ENCODE data around the gene NHEJ1. TPM values are rescaled to one million over a fixed set of nuclear protein-coding genes. Genes with fewer than 3 reads are reported as not detected.

NHEJ1 gene
- total RNA-seq, 1 experiment from 2014 or later: 11.5 TPM

- DNase-seq (ENCODE audit: unreplicated experiment): no peak
- intact Hi-C loops (cut with micrococcal nuclease): no loop called here
- H3K4me3 Mint-ChIP-seq (ENCODE audit: unreplicated experiment): no peak overlapping the region
- H3K36me3 Mint-ChIP-seq (ENCODE audit: insufficient read depth, unreplicated experiment): peaks cover 9% of the 10 kb centered on the region
- no peaks in the 10 kb centered on the region for H3K27me3 Mint-ChIP-seq (ENCODE audit: insufficient read depth, unreplicated experiment)
- ChIA-PET CTCF (interaction anchor here (1.2 to 2.4 kb wide), 5 partner anchors 9 to 425 kb away, joined by 3 to 9 read pairs (median 4); no protein-coding TSS in a partner anchor), POLR2A (no interaction called here)
- no peak for TF ChIP-seq CTCF (IDR thresholded peaks at IDR 0.05; ENCODE audit: unreplicated experiment)
- H3K9me3 Mint-ChIP-seq (ENCODE audit: unreplicated experiment): no peaks in the 10 kb centered on the region
- H3K27ac Mint-ChIP-seq (ENCODE audit: low read depth, unreplicated experiment): no peak overlapping the region
- H3K4me1 Mint-ChIP-seq (ENCODE audit: insufficient read depth, unreplicated experiment): no peaks in the 10 kb centered on the region
- no TSS peak for BruUV-seq (replicated peaks)
Observed at GRCh38 chr2:219112651-219113338, 47.8 kb downstream of the NHEJ1 start.

GRCh38 chr2:219112062-219112406 lies 48.6 kb downstream of the NHEJ1 start:
- intact Hi-C loops (cut with micrococcal nuclease): no loop called here
- BruUV-seq (replicated peaks): no TSS peak
- H3K36me3 Mint-ChIP-seq (ENCODE audit: insufficient read depth, unreplicated experiment): peaks cover 9% of the 10 kb centered on the region
- no peak overlapping the region for H3K27ac Mint-ChIP-seq (ENCODE audit: low read depth, unreplicated experiment)
- POLR2A ChIA-PET: no interaction called here
- H3K4me1 Mint-ChIP-seq (ENCODE audit: insufficient read depth, unreplicated experiment): no peaks in the 10 kb centered on the region
- CTCF ChIA-PET: interaction anchor here (1.2 to 2.4 kb wide), 9 partner anchors 8 to 424 kb away, joined by 3 to 9 read pairs (median 4); no protein-coding TSS in a partner anchor
- no peaks in the 10 kb centered on the region for H3K27me3 Mint-ChIP-seq (ENCODE audit: insufficient read depth, unreplicated experiment)
- H3K9me3 Mint-ChIP-seq (ENCODE audit: unreplicated experiment): no peaks in the 10 kb centered on the region
- DNase-seq (ENCODE audit: unreplicated experiment): no peak
- H3K4me3 Mint-ChIP-seq (ENCODE audit: unreplicated experiment): no peak overlapping the region
- TF ChIP-seq CTCF (IDR thresholded peaks at IDR 0.05; ENCODE audit: unreplicated experiment): no peak

- TF ChIP-seq CTCF (IDR thresholded peaks at IDR 0.05; ENCODE audit: unreplicated experiment): no peak
- Mint-ChIP-seq H3K4me3 (ENCODE audit: unreplicated experiment) (no peak overlapping the region), H3K9me3 (ENCODE audit: unreplicated experiment) (no peaks in the 10 kb centered on the region), H3K27me3 (ENCODE audit: insufficient read depth, unreplicated experiment) (no peaks in the 10 kb centered on the region), H3K27ac (ENCODE audit: low read depth, unreplicated experiment) (no peak overlapping the region), H3K36me3 (ENCODE audit: insufficient read depth, unreplicated experiment) (peaks cover 9% of the 10 kb centered on the region), H3K4me1 (ENCODE audit: insufficient read depth, unreplicated experiment) (no peaks in the 10 kb centered on the region)
- DNase-seq (ENCODE audit: unreplicated experiment): no peak
- POLR2A ChIA-PET: no interaction called here
- CTCF ChIA-PET: interaction anchor here (0.8 to 2.4 kb wide), 12 partner anchors 7 to 424 kb away, joined by 3 to 9 read pairs (median 4); no protein-coding TSS in a partner anchor
- intact Hi-C loops (cut with micrococcal nuclease): no loop called here
- BruUV-seq (replicated peaks): no TSS peak
Observed at GRCh38 chr2:219111375-219112061, 49.1 kb downstream of the NHEJ1 start.

GRCh38 chr2:219109471-219109870 lies 51.1 kb downstream of the NHEJ1 start:
- Mint-ChIP-seq H3K36me3 (ENCODE audit: insufficient read depth, unreplicated experiment) (peaks cover 9% of the 10 kb centered on the region), H3K4me1 (ENCODE audit: insufficient read depth, unreplicated experiment) (no peaks in the 10 kb centered on the region), H3K4me3 (ENCODE audit: unreplicated experiment) (no peak overlapping the region), H3K9me3 (ENCODE audit: unreplicated experiment) (no peaks in the 10 kb centered on the region), H3K27ac (ENCODE audit: low read depth, unreplicated experiment) (no peak overlapping the region), H3K27me3 (ENCODE audit: insufficient read depth, unreplicated experiment) (no peaks in the 10 kb centered on the region)
- no peak for DNase-seq (ENCODE audit: unreplicated experiment)
- TF ChIP-seq CTCF (IDR thresholded peaks at IDR 0.05; ENCODE audit: unreplicated experiment): no peak
- BruUV-seq (replicated peaks): no TSS peak
- intact Hi-C loops (cut with micrococcal nuclease): no loop called here
- ChIA-PET POLR2A (no interaction called here), CTCF (interaction anchor here (0.6 to 1.0 kb wide), 3 partner anchors 52 to 191 kb away, joined by 3 to 4 read pairs (median 4); partner anchors contain the start of gene CFAP65)
